Epithelial cell of esophagus (primary cell): ENCODE measurements around the gene ASTE1.
A peak's percentile ranks its signal among the peaks of the same experiment; 100 is the strongest.

Experiments used
- DNase-seq: peaks from one replicate; pipeline ENCODE4 v3.0.0; 2010; ENCODE audit warnings: low read depth
- H3K4me3 ChIP-seq: 2 replicates; pipeline ENCODE4 v1.5.1; 2011; ENCODE audit warnings: mild to moderate bottlenecking, low read length, control low read depth
- TF ChIP-seq, protein P1 (sequence below): IDR thresholded peaks from 2 replicates; pipeline ENCODE4 v1.5.1; 2011; ENCODE audit warnings: low read depth, mild to moderate bottlenecking, low read length, control low read depth, inconsistent platforms; ENCODE audit not compliant: insufficient read depth; ENCODE audit errors: missing control alignments

Gene ASTE1

GRCh38 chr3:131018970-131019369, 7.7 kb downstream of the ASTE1 start:
- no peak for DNase-seq
- TF ChIP-seq, protein P1, sequence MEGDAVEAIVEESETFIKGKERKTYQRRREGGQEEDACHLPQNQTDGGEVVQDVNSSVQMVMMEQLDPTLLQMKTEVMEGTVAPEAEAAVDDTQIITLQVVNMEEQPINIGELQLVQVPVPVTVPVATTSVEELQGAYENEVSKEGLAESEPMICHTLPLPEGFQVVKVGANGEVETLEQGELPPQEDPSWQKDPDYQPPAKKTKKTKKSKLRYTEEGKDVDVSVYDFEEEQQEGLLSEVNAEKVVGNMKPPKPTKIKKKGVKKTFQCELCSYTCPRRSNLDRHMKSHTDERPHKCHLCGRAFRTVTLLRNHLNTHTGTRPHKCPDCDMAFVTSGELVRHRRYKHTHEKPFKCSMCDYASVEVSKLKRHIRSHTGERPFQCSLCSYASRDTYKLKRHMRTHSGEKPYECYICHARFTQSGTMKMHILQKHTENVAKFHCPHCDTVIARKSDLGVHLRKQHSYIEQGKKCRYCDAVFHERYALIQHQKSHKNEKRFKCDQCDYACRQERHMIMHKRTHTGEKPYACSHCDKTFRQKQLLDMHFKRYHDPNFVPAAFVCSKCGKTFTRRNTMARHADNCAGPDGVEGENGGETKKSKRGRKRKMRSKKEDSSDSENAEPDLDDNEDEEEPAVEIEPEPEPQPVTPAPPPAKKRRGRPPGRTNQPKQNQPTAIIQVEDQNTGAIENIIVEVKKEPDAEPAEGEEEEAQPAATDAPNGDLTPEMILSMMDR = no peak
- no peak overlapping the region for H3K4me3 ChIP-seq

- no peak overlapping the region for H3K4me3 ChIP-seq
- TF ChIP-seq, protein P1 = no peak
- no peak for DNase-seq
These were observed 16.9 kb downstream of the ASTE1 start for GRCh38 chr3:131009698-131010097.

- H3K4me3 ChIP-seq = no peak overlapping the region
- DNase-seq = no peak
- TF ChIP-seq, protein P1 = no peak
These were observed 18.3 kb downstream of the ASTE1 start for GRCh38 chr3:131008326-131008725.

DNA sequence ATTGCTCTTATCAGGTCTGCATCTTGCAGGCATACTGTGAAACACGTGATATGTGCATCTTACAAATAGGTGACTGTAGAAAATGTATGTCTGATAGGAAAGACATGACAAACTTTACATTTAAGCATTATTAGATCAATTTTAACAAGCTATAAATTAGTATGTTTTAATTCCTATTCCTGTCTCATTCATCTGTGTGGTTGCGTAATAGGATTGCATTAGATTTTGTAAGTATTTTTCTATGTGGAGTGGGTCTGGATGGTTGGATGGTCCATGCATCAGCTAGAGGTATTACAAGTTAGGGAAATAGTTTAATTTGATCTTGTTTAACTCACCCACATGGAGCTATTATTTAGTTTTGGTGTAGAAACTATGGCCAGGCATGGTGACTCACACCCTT, 18.8 kb downstream of the ASTE1 start:
- TF ChIP-seq, protein P1 = no peak
- no peak overlapping the region for H3K4me3 ChIP-seq
- DNase-seq = peak; percentile 17

DNA sequence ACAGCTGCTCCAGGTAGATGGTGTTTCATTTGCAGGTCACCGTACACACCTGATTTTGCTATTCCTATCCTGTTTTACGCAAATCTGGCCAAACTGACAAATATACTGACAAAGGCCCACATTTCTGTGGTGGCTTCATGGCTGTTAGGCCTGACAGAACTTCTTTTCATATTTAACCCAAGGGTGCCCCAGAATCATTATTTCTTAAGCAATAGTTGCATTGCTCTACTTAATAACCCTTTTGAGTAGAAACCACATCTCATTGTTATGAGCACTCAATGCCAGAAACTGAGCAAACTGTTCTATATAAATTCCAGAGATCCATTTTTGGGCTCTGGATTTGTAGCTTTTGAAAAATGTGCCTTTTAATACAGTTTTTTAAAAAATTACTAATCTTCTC, 19.4 kb downstream of the ASTE1 start:
- no peak for DNase-seq
- H3K4me3 ChIP-seq = no peak overlapping the region
- TF ChIP-seq, protein P1 = no peak

- DNase-seq = no peak
- TF ChIP-seq, protein P1 = no peak
- H3K4me3 ChIP-seq = no peak overlapping the region
These were observed 22.0 kb downstream of the ASTE1 start for GRCh38 chr3:131004603-131005002.

- H3K4me3 ChIP-seq = no peak overlapping the region
- no peak for DNase-seq
- TF ChIP-seq, protein P1 = no peak
These were observed 25.6 kb downstream of the ASTE1 start for GRCh38 chr3:131001071-131001470.
